GM21825 (cell line): ENCODE measurements around the gene NSMF.
"Not testable (repeated sequence)": the region's sequence is repeated elsewhere in the genome, so short reads cannot be mapped to it uniquely, and the experiment has no call there.

Source experiments
- ATAC-seq: cut with Tn5 transposase; IDR thresholded peaks from one replicate; pipeline ENCODE4 v1.9.1; 2021; ENCODE audit warnings: mild to moderate bottlenecking, moderate library complexity; ENCODE audit not compliant: unreplicated experiment

The NSMF gene

GRCh38 chr9:137459601-137460362 is 648 bp upstream of the NSMF start:
- ATAC-seq: no peak

GRCh38 chr9:137458194-137459151 is 661 bp downstream of the NSMF start:
- peak; percentile 9 for ATAC-seq

GRCh38 chr9:137457406-137458193 is 1.5 kb downstream of the NSMF start:
- ATAC-seq: no peak

GRCh38 chr9:137456864-137457405 is 2.2 kb downstream of the NSMF start:
- no peak for ATAC-seq

GRCh38 chr9:137456061-137456863 is 2.9 kb downstream of the NSMF start:
- ATAC-seq: no peak

GRCh38 chr9:137455359-137455991 is 3.7 kb downstream of the NSMF start:
- ATAC-seq: no peak

- no peak for ATAC-seq
Observed at GRCh38 chr9:137454597-137455358, 4.4 kb downstream of the NSMF start.

- no peak for ATAC-seq
Observed at GRCh38 chr9:137454145-137454596, 5.0 kb downstream of the NSMF start.

- ATAC-seq: no peak
Observed at GRCh38 chr9:137453643-137454081, 5.5 kb downstream of the NSMF start.

- ATAC-seq: no peak
Observed at GRCh38 chr9:137452761-137453642, 6.1 kb downstream of the NSMF start.

- ATAC-seq: no peak
Observed at GRCh38 chr9:137452006-137452760, 7.0 kb downstream of the NSMF start.

GRCh38 chr9:137451264-137452005 is 7.7 kb downstream of the NSMF start:
- not testable (repeated sequence) for ATAC-seq

GRCh38 chr9:137450539-137451222 is 8.5 kb downstream of the NSMF start:
- not testable (repeated sequence) for ATAC-seq

GRCh38 chr9:137449931-137450538 is 9.1 kb downstream of the NSMF start:
- no peak for ATAC-seq
